T follicular helper cell (primary cell): ENCODE measurements around the gene LTO1.

Source experiments
- DNase-seq: peaks from one replicate; pipeline ENCODE4 v3.0.0-alpha.2; 2020; ENCODE audit warnings: low read depth

The LTO1 gene

GRCh38 chr11:69645801-69646492 lies 29.2 kb downstream of the LTO1 start:
- DNase-seq = no peak

- no peak for DNase-seq
Observed at GRCh38 chr11:69644962-69645675, 30.0 kb downstream of the LTO1 start.

DNA sequence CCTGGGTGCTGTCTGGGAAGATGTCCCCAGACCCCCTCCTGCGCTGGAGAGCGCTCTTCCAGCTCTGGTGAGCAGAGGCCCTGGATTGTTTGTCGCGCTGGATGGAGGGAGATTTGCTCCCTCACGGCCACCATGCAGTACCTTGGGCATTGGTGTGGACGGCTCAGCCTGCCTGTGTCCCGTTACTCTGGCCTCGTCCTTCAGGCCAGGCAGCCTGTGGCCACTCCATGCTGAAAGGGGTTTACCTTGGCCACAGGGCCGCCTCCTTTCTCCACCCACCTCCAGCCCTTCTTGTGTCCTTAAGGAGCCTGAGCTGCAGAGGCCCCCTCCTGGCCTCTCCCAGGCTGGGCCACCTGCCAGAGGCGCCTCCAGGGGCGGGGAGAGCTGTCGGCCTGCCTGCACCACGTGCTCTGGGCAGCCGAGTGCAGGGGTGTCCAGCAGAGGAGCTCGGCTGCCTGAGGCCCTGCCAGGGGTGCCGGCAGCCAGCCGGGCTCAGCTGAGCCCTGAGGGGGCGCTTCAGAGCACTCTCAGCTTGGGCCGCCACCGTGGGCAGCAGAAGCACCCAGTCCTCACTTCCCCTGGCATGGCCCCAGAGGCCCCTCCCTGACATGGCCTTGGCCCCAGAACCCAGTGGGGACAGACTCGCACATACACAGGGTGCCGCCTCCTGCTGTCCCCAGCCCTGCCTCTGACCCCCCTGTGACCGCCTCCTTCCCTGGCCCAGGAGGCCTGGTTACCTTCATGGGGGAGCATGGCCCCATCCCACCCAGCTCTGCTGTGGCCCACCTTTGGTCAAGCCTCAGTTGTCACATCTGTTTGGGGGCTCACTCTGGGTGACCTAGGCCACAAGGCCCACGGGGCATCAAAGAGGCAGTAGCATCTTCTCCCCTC lies 30.8 kb downstream of the LTO1 start:
- DNase-seq = no peak

DNA sequence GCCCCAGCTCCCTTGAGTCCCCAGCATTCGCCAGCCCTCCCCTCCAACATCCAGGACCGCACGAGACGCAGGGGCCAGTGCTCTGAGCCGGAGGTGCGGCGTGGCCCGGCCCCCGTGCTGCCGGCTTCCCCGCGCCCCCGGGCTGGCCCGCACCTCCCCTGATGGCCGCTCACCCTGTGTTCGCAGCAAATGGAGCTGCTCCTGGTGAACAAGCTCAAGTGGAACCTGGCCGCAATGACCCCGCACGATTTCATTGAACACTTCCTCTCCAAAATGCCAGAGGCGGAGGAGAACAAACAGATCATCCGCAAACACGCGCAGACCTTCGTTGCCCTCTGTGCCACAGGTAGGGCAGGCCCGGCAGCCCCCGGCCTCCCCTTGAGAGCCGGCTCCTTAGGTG lies 31.5 kb downstream of the LTO1 start:
- DNase-seq = no peak

GRCh38 chr11:69642913-69643632 lies 32.1 kb downstream of the LTO1 start:
- peak; percentile 66 for DNase-seq

- DNase-seq = peak; percentile 9
Observed at GRCh38 chr11:69642549-69642912, 32.6 kb downstream of the LTO1 start.

- no peak for DNase-seq
Observed at GRCh38 chr11:69641681-69642548, 33.2 kb downstream of the LTO1 start.

DNA sequence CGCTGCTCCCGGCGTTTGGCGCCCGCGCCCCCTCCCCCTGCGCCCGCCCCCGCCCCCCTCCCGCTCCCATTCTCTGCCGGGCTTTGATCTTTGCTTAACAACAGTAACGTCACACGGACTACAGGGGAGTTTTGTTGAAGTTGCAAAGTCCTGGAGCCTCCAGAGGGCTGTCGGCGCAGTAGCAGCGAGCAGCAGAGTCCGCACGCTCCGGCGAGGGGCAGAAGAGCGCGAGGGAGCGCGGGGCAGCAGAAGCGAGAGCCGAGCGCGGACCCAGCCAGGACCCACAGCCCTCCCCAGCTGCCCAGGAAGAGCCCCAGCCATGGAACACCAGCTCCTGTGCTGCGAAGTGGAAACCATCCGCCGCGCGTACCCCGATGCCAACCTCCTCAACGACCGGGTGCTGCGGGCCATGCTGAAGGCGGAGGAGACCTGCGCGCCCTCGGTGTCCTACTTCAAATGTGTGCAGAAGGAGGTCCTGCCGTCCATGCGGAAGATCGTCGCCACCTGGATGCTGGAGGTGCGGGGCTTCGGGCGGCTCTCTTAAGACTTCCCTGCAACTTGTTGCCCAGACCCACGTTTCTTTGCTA lies 34.1 kb downstream of the LTO1 start, which contains the start of gene CCND1:
TSS of gene CCND1 (plus strand) at position 162 of the 587 bp plus-strand sequence. CDS start at position 320, 158 bp downstream.
- DNase-seq = peak; percentile 8

- no peak for DNase-seq
Observed at GRCh38 chr11:69640260-69640994, 34.7 kb downstream of the LTO1 start.

DNA sequence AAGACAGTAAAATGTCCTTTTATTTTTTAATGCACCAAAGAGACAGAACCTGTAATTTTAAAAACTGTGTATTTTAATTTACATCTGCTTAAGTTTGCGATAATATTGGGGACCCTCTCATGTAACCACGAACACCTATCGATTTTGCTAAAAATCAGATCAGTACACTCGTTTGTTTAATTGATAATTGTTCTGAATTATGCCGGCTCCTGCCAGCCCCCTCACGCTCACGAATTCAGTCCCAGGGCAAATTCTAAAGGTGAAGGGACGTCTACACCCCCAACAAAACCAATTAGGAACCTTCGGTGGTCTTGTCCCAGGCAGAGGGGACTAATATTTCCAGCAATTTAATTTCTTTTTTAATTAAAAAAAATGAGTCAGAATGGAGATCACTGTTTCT lies 35.3 kb downstream of the LTO1 start:
- no peak for DNase-seq

DNA sequence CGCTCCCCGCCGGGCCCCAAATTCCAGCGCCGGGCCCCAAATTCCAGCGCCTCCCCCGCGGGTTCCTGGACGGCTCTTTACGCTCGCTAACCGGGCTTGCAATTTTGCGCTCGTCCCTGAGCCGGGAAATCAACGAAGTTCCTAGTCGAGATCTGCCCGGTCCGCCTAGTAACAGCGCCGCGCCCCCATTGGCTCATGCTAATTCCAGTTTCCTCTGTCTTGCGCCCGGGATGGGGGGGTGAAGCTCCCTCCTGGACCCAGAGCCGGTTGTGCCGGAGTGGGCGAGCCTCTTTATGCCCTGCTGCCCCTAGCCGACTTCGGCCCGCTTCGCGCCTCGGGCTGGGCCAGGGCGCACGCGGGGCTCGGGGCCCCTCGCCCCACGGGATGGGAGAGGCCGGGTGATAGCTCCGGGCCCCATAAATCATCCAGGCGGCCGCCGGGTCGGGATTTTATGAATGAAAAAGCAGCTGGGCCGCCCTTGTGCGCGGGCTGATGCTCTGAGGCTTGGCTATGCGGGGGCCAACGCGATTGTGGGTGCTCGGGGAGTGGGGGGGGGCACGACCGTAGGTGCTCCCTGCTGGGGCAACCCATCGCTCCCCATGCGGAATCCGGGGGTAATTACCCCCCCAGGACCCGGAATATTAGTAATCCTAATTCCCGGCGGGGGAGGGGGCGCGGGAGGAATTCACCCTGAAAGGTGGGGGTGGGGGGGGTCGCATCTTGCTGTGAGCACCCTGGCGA lies 36.0 kb downstream of the LTO1 start:
- DNase-seq = no peak

- DNase-seq = no peak
Observed at GRCh38 chr11:69637941-69638871, 36.9 kb downstream of the LTO1 start.

DNA sequence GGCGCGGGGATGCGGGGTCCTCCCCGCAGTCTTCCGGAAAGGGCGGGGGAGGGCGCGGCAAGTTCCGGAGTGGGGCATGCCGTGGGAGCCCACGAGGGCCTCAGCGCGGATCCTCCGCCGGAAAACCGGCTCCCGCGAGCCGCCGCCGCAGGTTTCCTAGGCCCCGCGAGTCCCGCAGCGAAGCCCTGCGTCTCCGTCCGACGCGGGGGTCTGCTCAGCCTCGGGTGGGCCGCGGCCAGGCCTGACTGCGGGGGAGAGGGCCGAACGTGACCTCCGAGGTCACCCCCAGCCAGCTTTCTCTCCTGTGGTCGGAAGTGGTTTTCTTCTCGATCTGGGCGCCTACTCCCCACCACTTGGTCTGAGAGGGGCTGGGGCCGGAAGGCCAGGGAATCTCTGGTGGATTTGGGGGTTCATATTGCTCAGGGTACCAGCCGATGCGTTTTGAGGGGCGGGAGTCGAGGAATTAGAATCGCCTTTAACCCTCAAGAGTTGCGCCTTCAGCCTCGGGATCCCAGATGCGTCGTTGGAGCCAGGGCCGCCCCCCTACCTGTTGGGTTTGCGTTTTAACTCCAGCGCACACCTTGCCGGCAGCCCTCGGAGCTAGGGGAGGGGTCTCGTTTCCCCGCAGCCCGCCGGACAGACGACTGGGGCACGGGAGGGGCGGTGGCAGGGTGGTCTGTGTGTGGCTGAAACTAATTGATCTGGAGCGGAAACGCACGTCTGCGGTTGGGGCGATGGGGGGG lies 37.8 kb downstream of the LTO1 start:
- no peak for DNase-seq

- DNase-seq = no peak
Observed at GRCh38 chr11:69636512-69637197, 38.5 kb downstream of the LTO1 start.

DNA sequence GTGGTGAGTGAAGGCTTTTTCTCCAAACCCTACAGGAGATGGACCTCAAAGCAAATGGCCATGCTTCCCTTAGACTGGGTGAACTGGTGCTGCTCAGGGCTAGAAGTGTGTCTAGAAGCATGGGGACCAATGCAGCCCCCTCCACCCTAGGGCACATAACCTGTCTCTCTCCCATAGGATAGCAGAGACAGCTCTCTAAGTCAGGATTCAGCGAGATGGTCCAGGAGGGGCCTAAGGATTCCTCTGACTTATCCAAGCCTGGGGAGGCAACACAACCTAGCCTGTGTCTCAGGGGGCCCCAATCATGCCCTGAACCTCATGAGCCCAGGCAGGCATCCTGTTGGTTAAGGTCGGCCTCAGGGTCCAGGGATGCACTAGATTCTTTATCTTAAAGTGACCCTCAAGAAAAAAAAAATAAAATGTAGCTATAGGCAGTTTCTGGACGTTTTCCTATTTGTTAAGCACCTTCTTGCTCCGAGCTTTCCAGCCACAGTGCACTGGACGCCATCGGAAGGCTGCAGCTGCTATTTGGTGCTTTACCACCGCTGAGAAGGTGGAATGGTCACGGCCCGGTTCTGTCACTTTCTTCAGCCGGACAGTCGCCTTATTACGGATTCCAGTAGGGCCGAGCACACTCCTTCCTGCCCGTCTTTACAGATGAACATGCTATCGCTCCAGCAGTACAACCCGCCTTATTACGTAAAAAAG lies 39.2 kb downstream of the LTO1 start:
- no peak for DNase-seq

GRCh38 chr11:69635195-69635594 lies 40.0 kb downstream of the LTO1 start:
- no peak for DNase-seq
